ENCODE measurements around the gene R3HCC1L.
"Not testable (repeated sequence)": the region's sequence is repeated elsewhere in the genome, so short reads cannot be mapped to it uniquely, and the experiment has no call there.

Gene R3HCC1L

DNA sequence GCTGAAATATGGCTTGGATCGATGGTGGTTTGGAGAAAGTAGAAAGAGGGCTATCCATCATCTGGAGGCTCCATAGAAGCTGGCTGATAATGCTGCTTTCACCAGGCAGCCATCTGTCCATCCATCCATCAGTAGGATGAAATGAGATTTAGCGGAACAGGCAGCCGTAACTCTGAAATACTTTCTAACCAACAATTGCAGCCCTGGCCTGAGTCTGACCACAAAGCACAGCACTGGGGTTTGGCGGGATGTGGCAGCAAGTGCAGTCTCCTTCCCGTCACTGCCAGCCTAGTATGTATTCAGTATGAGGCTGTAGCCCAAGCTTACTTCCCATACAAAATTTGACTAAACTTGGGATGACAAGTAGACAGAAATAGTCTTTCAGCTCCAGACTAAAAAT is 38.0 kb downstream of the R3HCC1L start:
- DNase-seq (ENCODE audit: low read depth in 2 of 2) = no peak

DNA sequence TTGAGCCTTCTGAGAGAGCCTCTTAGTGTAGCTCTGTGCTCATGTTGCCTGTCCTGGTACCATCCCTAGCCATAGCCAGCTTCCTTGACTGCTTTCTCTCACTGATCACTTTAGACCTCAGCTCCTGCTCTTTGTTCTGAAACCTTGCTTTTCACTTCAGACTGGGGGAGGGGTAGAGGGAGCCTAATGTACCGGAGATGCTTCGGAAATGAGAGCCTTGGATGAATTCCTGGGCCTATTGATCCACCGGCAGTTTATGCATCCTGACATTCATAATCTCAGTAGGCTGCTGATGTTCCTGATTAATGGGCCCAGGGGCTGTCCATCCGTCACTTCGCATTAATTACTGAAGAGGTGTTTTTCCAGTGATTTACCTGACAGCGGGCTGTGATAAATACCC is 38.8 kb downstream of the R3HCC1L start:
- DNase-seq (ENCODE audit: low read depth in 2 of 2) = no peak

DNA sequence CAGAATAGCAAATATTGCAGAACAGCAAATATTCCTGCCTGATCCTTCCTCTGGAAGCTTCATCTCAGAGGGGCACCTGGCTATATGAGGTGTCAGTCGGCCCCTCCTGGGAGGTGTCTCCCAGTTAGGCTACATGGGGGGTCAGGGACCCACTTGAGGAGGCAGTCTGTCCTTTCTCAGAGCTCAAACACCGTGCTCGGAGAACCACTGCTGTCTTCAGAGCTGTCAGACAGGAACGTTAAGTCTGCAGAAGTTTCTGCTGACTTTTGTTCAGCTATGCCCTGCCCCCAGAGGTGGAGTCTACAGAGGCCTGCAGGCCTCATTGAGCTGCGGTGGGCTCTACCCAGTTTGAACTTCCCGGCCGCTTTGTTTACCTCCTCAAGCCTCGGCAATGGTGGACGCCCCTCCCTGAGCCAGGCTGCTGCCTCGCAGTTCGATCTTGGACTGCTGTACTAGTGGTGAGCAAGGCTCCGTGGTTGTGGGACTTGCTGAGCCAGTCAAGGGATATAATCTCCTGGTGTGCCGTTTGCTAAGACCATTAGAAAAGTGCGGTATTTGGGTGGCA is 48.0 kb downstream of the R3HCC1L start:
- not testable (repeated sequence) for DNase-seq (ENCODE audit: low read depth in 2 of 2)

DNA sequence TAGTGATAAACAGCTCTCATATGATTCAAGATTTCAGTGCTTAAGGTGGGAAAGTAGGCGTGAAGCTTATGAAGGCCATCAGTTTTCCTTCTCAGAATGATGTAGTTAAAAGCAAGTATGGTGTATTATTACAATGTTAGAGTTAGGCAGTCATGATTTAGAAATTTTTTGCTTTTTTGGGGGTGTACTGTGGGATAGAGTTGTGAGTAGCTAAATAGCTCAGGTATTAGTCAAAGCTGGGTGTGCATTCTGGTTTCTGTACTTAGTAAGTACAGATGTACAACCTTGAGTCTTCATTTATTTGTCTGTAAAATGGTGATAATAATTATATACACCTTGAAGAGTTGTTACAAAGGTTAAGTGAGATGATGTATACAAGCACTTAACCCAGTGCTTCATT is 52.2 kb downstream of the R3HCC1L start:
- DNase-seq (ENCODE audit: low read depth in 2 of 2) = no peak

DNA sequence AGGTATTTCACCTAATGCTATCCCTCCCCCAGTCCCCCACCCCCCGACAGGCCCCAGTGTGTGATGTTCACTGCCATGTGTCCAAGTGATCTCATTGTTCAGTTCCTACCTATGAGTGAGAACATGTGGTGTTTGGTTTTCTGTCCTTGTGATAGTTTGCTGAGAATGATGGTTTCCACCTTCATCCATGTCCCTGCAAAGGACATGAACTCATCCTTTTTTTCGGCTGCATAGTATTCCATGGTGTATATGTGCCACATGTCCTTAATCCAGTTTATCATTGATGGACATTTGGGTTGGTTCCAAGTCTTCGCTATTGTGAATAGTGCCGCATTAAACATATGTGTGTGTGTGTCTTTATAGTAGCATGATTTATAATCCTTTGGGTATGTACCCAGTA is 56.3 kb downstream of the R3HCC1L start:
- DNase-seq (ENCODE audit: low read depth in 2 of 2) = not testable (repeated sequence)

DNA sequence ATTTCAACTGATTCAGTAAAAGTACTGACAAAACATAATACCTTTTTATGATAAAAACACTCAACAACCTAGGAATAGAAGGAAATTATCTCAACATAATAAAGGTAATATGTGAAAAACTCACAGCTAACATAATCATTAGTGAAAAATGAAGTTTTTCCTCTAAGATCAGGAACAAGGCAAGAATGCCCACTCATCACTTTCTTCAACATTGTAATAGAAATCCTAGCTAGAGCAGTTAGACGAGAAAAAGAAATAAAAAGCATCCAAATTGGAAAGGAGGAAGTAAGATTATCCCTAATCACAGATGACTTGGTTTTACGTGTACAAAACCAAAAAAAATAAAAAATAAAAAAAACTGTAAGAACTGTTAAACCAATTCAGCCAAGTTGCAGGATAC is 58.6 kb downstream of the R3HCC1L start:
- no peak for DNase-seq (ENCODE audit: low read depth in 2 of 2)

DNA sequence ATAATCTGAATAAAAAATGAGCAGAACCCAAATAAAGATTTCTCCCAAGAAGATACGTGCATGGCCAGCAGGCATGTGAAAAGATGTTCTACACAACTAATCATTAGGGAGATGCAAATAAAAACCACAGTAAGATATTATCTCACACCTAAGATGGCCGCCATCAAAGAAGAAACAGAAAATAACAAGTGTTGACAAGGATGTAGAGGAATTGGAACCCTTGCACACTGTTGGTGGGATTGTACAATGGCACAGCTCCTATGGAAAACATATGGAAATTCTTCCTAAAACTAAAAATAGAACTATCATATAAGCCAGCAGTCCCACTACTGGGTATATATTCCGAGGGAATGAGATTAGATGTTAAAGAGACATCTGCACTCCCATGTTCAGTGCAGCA is 60.2 kb downstream of the R3HCC1L start:
- no peak for DNase-seq (ENCODE audit: low read depth in 2 of 2)

DNA sequence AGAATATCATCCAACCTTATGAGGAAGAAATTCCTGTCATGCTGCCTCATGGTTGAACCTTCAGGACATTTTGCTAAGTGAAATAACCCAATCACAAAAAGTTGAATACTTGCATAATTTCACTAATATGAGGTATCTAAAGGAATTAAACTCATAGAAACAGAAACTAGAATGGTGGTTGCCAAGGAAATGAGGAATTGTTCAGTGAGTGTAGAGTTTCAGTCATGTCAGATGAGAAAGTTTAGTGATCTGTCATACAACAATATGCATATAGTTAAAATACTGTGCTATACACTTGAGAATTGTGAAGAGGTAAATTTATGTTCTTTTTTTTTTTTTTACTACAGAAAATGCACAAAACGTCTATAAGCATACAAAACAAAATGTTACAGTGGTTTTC is 60.7 kb downstream of the R3HCC1L start:
- DNase-seq (ENCODE audit: low read depth in 2 of 2) = no peak

DNA sequence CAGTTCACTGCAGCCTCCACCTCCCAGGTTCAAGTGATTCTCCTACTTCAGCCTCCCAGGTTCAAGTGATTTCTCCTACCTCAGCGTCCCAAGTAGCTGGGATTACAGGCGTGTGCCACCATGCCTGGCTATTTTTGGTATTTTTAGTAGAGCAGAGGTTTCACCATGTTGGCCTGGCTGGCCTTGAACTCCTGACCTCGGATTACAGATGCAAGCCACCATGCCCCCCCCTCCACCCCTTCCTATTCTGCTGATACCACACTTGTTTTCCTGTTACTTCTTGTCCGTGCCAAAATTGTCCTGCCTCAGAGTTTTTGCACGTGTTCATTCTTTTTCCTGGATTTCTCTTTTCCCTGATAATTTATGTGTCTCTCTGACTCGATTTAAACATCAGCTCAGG is 62.5 kb downstream of the R3HCC1L start:
- no peak for DNase-seq (ENCODE audit: low read depth in 2 of 2)

DNA sequence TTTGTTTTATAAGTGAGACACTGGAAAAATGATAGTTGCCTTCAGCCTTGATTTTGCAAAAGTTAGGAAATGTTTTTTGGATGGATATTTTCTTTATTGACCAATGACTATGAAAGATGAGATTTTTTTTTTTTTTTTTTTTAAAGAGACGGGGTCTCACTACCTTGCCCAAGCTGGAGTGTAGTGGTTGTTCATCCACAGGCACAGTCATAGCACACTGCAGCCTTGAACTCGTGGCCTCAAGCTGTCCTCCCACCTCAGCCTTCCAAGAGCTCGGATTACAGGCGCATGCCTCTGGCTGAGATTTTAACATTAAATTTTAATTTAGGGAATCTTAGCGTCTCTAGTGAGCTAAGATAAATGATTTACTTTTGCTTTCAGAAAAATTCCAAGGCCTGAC is 67.3 kb downstream of the R3HCC1L start:
- DNase-seq (ENCODE audit: low read depth in 2 of 2) = no peak

DNA sequence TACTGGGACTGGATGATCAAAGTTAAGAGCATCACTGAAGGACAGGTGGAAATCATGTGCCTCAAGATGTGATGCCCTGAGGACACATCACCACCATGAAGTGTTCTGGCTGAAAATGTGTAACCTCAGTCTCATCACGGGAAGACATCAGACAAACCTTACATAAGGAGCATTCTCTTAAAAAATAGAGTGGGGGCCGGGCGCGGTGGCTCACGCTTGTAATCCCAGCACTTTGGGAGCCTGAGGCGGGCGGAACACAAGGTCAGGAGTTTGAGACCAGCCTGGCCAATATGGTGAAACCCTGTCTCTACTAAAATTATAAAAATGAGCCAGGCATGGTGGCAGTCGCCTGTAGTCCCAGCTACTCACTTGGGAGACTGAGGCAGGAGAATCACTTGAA is 67.9 kb downstream of the R3HCC1L start:
- no peak for DNase-seq (ENCODE audit: low read depth in 2 of 2)

DNA sequence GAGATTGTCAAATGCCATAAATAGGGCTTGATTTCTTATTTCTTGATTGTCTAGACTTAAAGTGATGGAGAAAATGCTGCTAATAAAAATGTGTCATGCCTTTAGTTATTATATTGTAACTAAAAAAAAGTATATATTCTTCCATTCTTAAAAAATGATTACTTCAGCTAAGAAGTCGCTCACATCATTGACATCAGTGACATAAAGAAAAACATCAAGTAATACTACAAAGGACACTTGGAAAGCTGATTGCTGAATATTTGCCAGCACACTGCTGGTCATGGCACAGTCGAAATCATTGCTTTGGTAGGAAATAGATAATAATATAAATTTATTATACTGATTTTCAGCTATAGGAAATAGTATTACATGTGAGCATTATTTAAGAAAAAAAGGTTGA is 70.9 kb downstream of the R3HCC1L start:
- DNase-seq (ENCODE audit: low read depth in 2 of 2) = no peak

DNA sequence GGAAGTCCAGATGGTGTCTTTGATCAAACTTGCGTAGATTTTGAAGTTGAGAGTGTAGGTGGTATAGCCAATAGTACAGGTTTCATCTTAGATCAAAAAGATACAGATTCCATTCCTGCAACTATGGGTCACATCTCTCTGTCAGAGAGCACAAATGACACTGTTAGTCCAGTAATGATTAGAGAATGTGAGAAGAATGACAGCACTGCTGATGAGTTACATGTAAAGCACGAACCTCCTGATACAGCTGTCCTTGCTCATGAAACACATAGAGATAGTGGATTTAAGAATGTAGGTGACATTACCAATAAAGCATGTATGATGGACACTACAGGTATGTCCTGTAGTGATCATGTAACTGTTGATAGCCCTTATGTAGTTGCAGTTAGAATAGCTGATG is 74.5 kb downstream of the R3HCC1L start:
- DNase-seq (ENCODE audit: low read depth in 2 of 2) = no peak

DNA sequence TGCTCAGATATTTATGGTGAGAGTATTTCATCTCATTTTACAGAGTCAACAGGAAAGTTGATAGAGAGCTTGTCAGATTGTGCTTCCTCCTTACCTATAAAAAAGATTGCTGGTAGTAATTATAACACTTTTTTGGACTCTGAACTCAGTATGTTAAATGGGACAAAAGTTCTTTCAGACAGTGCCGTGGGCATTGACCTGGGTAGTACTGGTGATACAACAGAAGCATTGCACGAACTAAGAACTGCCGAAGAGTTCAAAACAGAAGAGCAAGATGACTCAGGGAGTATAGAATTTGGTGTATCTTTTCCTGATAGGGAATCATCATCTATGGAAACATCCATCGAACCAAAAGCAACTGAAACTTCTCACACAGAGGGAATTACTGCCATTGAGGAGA is 75.0 kb downstream of the R3HCC1L start:
- no peak for DNase-seq (ENCODE audit: low read depth in 2 of 2)

DNA sequence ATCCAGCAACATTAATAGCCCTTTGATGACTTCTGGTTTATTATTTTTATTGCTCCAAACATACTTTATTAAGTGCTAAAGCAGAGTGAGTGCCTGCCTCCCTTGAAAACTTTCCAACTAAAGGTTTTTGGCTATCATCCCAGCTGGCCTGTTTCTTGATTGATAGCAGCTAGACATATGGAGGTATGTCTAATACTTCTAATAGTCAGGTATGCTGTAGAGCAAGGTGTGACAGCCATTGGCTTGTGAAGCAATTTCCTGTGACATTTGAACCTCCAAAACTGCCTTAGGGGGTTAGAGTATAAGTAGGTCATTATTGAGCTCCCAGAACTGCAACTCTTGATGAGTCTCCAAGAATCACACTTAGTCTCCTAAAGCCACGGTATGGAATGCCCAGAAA is 77.7 kb downstream of the R3HCC1L start:
- DNase-seq (ENCODE audit: low read depth in 2 of 2) = no peak

DNA sequence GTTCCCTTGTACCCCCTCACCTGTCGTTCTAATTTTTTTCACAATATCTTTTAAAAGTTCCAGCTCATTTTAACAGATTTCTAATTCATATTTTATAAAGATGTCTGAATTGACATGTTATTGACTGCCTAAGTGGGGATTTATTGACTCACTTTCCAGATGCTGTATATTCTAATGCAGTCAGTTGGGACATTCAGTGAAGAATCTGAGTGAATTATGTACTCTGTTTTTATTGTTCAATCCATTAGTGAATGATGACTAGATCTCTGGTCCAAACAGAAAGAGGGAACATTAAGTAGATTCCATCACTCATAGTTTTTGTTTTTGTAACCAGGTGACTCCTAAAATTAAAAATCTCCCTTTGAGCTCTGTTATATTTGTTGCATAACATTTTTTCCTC is 79.3 kb downstream of the R3HCC1L start:
- no peak for DNase-seq (ENCODE audit: low read depth in 2 of 2)

DNA sequence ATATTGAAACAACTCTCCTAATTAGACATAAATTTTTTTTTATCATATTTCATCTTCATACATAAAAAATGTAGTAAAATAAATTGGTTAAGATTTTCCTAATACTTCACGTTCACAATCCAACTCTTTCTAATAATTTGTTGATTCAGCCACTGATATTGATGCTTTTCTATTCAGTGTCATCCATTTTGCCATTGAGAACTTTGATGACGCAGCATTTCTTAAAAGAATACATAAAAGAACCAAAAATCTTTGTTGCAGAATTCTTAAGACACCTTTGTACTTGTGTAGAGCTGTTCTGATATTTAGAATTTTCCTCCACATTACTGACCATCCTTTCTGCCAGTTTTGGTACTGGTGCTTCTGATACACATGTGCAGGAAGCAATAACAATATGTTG is 80.9 kb downstream of the R3HCC1L start:
- DNase-seq (ENCODE audit: low read depth in 2 of 2) = no peak

DNA sequence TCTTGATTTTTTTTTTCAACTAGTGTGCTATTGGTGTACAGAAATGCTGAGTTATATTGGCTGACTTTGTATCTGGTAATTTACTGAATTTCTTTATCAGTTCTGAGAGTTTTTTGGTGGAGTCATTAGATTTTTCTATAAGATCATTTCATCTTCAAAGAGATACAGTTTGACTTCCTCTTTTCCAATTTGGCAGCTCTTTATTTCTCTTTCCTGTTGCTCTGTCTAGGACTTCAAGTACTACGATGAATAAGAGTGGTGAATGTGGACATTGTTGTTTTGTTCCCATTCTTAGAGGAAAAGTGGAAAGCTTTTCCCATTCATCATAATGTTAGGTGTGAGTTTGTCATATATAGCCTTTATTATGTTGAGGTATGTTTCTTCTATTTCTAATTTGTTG is 83.3 kb downstream of the R3HCC1L start:
- DNase-seq (ENCODE audit: low read depth in 2 of 2) = no peak

DNA sequence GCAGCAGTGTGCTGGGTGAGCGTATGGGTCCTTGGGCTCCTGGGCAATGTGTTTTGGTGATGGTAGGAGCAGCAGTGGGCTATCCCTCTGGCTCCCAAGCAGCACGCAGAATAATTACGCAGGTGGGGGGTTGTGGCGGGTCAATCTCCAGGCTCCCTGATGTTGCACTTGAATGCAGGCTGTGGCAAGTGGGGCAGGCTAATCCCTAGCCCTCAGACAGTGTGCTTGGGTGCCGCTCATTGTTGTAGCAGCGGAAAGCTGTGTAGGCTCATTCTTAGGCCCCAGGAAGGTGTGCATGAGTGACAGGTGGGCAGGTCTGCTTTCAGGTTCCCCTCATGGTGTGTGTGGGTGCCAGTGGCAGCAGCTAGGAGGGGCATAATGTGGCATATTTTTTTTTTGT is 89.4 kb downstream of the R3HCC1L start:
- DNase-seq (ENCODE audit: low read depth in 2 of 2) = no peak

DNA sequence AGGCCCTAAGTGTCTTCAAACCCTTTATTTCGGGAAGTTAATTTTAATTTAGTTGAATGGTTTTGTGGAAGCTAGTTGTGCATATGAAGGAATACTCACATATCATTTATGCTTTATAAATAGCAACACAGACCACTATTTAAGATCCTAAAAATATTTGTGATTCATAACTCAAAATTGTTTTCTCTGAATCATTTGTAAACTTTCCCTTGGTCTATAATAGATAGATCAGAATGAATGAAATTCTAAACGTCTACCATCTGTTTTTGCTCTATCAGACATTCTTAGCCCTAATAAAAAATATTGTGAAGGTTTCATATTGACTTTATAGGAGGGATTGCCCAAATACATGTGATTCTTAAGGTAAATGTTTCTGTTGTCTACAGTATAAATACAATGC is 90.1 kb downstream of the R3HCC1L start:
- no peak for DNase-seq (ENCODE audit: low read depth in 2 of 2)

DNA sequence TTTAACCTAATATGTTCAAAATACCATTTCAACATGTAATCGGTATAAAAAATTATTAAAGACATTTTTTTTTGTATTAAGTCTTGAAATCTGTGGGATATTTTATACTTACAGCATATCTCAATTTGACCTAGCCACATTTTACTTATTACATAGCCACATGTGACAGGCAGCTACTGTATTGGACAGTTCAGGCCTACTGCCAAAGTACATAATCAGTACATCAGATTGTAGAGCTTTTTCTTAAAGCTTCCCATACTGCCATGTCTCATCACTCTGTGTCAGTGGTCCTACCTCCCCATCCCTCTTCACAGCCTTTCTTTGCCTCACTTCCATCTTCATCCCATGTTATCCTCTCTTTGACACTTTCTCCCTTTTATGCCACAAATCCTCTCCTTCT is 90.5 kb downstream of the R3HCC1L start:
- DNase-seq (ENCODE audit: low read depth in 2 of 2) = no peak

DNA sequence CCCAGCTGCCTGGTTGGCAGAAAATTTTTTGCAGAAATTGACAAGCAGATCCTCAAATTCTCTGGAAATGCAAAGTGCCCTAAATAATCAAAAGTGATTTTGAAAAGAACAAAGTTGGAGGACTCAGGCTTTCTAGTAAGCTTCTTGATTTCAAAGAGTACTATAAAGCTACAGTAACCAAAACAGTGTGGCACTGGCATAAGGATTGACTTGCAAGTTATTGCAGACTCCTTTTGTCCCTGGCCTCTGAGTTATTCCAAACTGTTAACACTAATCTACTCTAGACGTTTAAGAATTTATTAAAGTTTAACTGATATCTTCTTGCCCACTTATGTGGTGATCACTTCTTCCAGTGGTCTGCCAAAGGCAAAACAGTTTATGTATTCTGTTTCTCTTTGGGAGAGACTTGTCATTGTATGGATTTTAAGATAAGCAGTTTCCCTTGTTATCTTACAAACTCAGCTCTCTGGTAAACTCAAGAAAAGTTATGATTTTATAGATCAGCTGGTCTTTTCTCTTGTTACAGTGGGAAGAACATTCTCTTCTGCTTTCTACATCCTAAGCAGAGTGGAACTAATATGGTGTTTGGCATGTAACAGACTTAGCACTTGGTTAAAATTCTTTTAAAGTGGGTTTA is 92.2 kb downstream of the R3HCC1L start:
- no peak for DNase-seq (ENCODE audit: low read depth in 2 of 2)

DNA sequence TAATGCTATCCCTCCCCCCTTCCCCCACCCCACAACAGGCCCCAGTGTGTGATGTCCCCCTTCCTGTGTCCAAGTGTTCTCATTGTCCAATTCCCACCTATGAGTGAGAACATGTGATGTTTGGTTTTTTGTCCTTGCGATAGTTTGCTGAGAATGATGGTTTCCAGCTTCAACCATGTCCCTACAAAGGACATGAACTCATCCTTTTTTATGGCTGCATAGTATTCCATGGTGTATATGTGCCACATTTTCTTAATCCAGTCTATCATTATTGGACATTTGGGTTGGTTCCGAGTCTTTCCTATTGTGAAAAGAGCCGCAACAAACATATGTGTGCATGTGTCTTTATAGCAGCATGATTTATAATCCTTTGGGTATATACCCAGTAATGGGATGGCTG is 93.3 kb downstream of the R3HCC1L start:
- not testable (repeated sequence) for DNase-seq (ENCODE audit: low read depth in 2 of 2)

DNA sequence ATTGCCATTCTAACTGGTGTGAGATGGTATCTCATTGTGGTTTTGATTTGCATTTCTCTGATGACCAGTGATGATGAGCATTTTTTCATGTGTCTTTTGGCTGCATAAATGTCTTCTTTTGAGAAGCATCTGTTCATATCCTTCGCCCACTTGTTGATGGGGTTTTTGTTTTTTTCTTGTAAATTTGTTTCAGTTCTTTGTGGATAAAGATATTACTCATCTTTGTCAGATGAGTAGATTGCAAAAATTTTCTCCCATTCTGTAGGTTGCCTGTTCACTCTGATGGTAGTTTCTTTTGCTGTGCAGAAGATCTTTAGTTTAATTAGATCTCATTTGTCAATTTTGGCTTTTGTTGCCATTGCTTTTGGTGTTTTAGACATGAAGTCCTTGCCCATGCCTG is 93.8 kb downstream of the R3HCC1L start:
- not testable (repeated sequence) for DNase-seq (ENCODE audit: low read depth in 2 of 2)

Data from stimulated activated CD4-positive, alpha-beta T cell treated with anti-CD3 and anti-CD28 coated beads, Interleukin-1b, Interleukin-23, amount 100 ng/mL, for 1 hour (primary cell).